Esophagus squamous epithelium (tissue), 5 donors: ENCODE data around the gene TBC1D14. TPM values are rescaled to one million over a fixed set of nuclear protein-coding genes. Genes with fewer than 3 reads are reported as not detected.
A peak's percentile ranks its signal among the peaks of the same experiment; 100 is the strongest.
"Not testable (repeated sequence)": the region's sequence is repeated elsewhere in the genome, so short reads cannot be mapped to it uniquely, and the experiment has no call there.

Experiments used
- DNase-seq: peaks from one replicate; lab custom pipeline; 2025; lab: John Stamatoyannopoulos, UW
- H3K27ac ChIP-seq, 4 donors: fragments of 200-600 bp; sonication (generic); one replicate each; pipeline ENCODE4 v1.5.1; 2016 to 2019; ENCODE audit warnings: mild to moderate bottlenecking in 1 of 4
- H3K27me3 ChIP-seq, 4 donors: fragments of 200-600 bp; sonication (generic); 1 replicate in 3 of 4; 2 replicates in 1 of 4; pipeline versions ENCODE4 v1.5.1 to v1.6.0; 2017 to 2021; ENCODE audit warnings: antibody characterized with exemption in 1 of 4
- H3K36me3 ChIP-seq, 3 donors: fragments of 200-600 bp; sonication (generic); one replicate each; pipeline ENCODE4 v1.5.1; 2016 to 2019
- H3K4me1 ChIP-seq, 3 donors: fragments of 200-600 bp; sonication (generic); one replicate each; pipeline ENCODE4 v1.5.1; 2017 to 2019
- H3K4me3 ChIP-seq, 4 donors: fragments of 200-600 bp; sonication (generic); 1 replicate in 3 of 4; 2 replicates in 1 of 4; pipeline ENCODE4 v1.5.1; 2016 to 2019; ENCODE audit warnings: mild to moderate bottlenecking in 2 of 4, moderate library complexity in 1 of 4
- H3K9me3 ChIP-seq, 3 donors: fragments of 200-600 bp; sonication (generic); one replicate each; pipeline ENCODE4 v1.5.1; 2016 to 2019
- CTCF ChIP-seq, 6 experiments: fragments of 450-650 bp in 4 of 6; fragments of 200-600 bp in 2 of 6; sonication (generic) in 2 of 6; IDR thresholded peaks; one replicate each; pipeline ENCODE4 v1.5.1; 2016 to 2019; ENCODE audit warnings: antibody characterized with exemption in 6 of 6, mild to moderate bottlenecking in 4 of 6, moderate library complexity in 4 of 6
- POLR2A ChIP-seq, 4 donors: fragments of 450-650 bp; IDR thresholded peaks; one replicate each; pipeline ENCODE4 v1.6.1; 2017; ENCODE audit warnings: antibody characterized with exemption in 4 of 4, mild to moderate bottlenecking in 4 of 4, moderate library complexity in 3 of 4
- WGBS, 2 donors: methylation state at CpG; one replicate each; pipeline ENCODE4 v1.1.5; 2018; 5-methylcytosine and 5-hydroxymethylcytosine counted together
- intact Hi-C: fragments of 100-400 bp; cut with DNase I; formaldehyde crosslinking; loops from one replicate; pipeline ENCODE4 v1.15.0; 2022
- total RNA-seq, 4 donors: library from RNA; depleted of rRNA; stranded (reverse); fragments of >200 nt; gene quantifications; one replicate each; pipeline ENCODE4 v1.1.0, GENCODE V29; 2016
- donor health status: DM: yes; HTN: yes; CAD: no.

Gene TBC1D14
- total RNA-seq, 4 donors from 2014 or later: 28.2 to 50.4 (median 42.1) TPM

- H3K4me1 ChIP-seq: peaks cover 0 to 10% (median 0%) of the 10 kb centered on the region in 3 donors
- H3K9me3 ChIP-seq: no peaks in the 10 kb centered on the region
- no peak overlapping the region for H3K4me3 ChIP-seq
- no peak for TF ChIP-seq CTCF (IDR thresholded peaks at IDR 0.05)
- no peak for TF ChIP-seq POLR2A (IDR thresholded peaks at IDR 0.05)
- 53 to 91% methylated on average over 4 to 7 of the region's 24 CpGs for WGBS, 2 donors
- no peak overlapping the region for H3K27ac ChIP-seq
- DNase-seq: no peak
- peaks cover 0 to under 1% (median 0%) of the 10 kb centered on the region in 4 donors for H3K27me3 ChIP-seq
- H3K36me3 ChIP-seq: no peaks in the 10 kb centered on the region
- intact Hi-C loops: loop anchor here (10.0 kb wide), 1 partner anchor 143 kb away; the partner anchor contains the start of gene TADA2B
Measured at GRCh38 chr4:6901669-6902317, 7.8 kb upstream of the TBC1D14 start.

DNA sequence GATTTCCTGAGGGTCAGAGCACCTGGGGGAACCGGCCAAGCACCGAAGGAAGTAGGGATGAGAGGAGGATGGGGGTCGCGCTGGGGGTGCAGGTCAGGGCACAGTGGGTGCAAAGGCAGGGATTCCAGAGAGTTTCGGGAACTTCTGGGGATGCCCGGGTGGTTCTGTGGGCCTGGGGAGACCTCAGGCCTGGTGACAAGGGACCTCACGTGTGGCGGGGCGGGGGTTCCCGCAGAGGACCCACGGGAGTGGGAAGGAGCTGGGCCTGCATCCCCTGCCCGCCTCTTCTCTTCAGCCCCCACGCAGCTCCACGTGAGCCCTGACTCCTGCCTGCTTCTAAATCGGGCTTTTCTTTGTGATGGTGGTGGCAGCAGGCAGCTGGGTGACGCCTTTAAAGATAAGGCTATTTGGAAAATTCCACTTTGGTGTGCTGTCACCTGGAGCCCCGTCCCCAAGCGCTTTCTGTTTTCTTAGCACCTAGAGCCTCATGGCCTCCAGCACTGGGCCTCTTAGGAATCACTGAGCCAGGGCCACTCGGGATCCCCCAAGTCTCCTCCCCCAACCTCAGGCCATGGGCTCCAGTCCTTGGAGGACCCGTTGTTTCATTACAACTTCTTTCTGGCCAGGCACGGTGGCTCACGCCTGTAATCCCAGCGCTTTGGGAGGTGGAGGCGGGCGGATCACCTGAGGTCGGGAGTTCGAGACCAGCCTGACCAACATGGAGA is 7.1 kb upstream of the TBC1D14 start:
- no peak overlapping the region for H3K27ac ChIP-seq
- H3K4me1 ChIP-seq: peaks cover 0 to 15% (median 0%) of the 10 kb centered on the region in 3 donors
- no peaks in the 10 kb centered on the region for H3K36me3 ChIP-seq
- intact Hi-C loops: loop anchor here (10.0 kb wide), 1 partner anchor 142 kb away; the partner anchor contains the start of gene TADA2B
- WGBS, 2 donors: 70 to 76% methylated on average over 18 to 19 of the region's 27 CpGs
- H3K27me3 ChIP-seq: peaks cover 0 to 8% (median 0%) of the 10 kb centered on the region in 4 donors
- TF ChIP-seq CTCF (IDR thresholded peaks at IDR 0.05) (no peak), POLR2A (IDR thresholded peaks at IDR 0.05) (no peak)
- H3K4me3 ChIP-seq: no peak overlapping the region
- no peak for DNase-seq
- H3K9me3 ChIP-seq: no peaks in the 10 kb centered on the region

GRCh38 chr4:6905516-6906445 is 3.8 kb upstream of the TBC1D14 start:
- intact Hi-C loops: loop anchor here (5.0 to 10.0 kb wide), 2 partner anchors 139 to 162 kb away; partner anchors contain the start of genes GRPEL1 and TADA2B
- H3K36me3 ChIP-seq: no peaks in the 10 kb centered on the region
- no peak overlapping the region for H3K27ac ChIP-seq
- peaks cover 15 to 39% (median 16%) of the 10 kb centered on the region in 3 donors for H3K4me1 ChIP-seq
- peaks cover 0 to 10% (median 0%) of the 10 kb centered on the region in 4 donors for H3K27me3 ChIP-seq
- WGBS, 2 donors: 61 to 82% methylated on average over 9 to 12 of the region's 13 CpGs
- no peak for DNase-seq
- TF ChIP-seq POLR2A (IDR thresholded peaks at IDR 0.05) (no peak), CTCF (IDR thresholded peaks at IDR 0.05) (no peak)
- no peak overlapping the region for H3K4me3 ChIP-seq
- H3K9me3 ChIP-seq: no peaks in the 10 kb centered on the region

- H3K27me3 ChIP-seq, H3K27ac ChIP-seq, H3K36me3 ChIP-seq, DNase-seq, H3K9me3 ChIP-seq, H3K4me3 ChIP-seq: not testable (repeated sequence)
- 78 to 92% methylated on average over 4 to 6 of the region's 6 CpGs for WGBS, 2 donors
- intact Hi-C loops: loop anchor here (5.0 to 10.0 kb wide), 2 partner anchors 138 to 161 kb away; partner anchors contain the start of genes GRPEL1 and TADA2B
- peaks cover 16 to 46% (median 19%) of the 10 kb centered on the region in 3 donors for H3K4me1 ChIP-seq
Measured at GRCh38 chr4:6906486-6906885, 3.1 kb upstream of the TBC1D14 start.

DNA sequence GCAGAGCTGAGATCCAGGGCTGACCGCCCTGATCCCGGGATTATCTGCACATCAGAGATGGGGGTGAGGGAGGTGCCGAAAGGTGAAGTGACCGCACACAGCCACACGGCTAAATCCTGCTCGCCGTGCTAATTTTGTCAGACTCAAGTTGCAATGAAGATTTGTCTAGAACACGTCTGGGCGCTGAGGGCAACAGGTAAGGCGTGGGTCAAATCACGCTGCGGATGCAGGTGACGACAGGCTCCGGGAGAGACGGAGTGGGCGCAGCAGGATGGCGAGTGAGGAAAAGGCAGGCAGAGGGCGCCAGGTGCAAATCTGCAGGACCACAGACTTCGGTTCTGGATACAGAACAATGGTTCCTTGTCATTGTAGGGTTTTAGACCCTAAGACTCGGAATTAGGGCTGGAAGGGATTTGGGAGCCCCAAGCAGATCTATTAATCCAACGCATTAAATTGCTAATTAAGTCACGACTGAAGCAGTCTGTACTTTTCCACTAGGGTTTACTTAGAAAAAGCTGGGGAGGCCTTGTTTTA is 1.9 kb upstream of the TBC1D14 start:
- Histone ChIP-seq H3K27me3 (peaks cover 0 to 10% (median 0%) of the 10 kb centered on the region in 4 donors), H3K4me3 (no peak overlapping the region), H3K27ac (no peak overlapping the region), H3K4me1 (peaks cover 16 to 57% (median 19%) of the 10 kb centered on the region in 3 donors), H3K36me3 (no peaks in the 10 kb centered on the region), H3K9me3 (no peaks in the 10 kb centered on the region)
- 20 to 32% methylated on average over 20 to 22 of the region's 22 CpGs for WGBS, 2 donors
- DNase-seq: no peak
- no peak for TF ChIP-seq POLR2A (IDR thresholded peaks at IDR 0.05)
- peak; percentile 30 to 59 (median 51) for TF ChIP-seq CTCF (IDR thresholded peaks at IDR 0.05)
- intact Hi-C loops: loop anchor here (5.0 to 10.0 kb wide), 2 partner anchors 137 to 160 kb away; partner anchors contain the start of genes GRPEL1 and TADA2B
